ENCODE results near the gene KLHL26.

DNA sequence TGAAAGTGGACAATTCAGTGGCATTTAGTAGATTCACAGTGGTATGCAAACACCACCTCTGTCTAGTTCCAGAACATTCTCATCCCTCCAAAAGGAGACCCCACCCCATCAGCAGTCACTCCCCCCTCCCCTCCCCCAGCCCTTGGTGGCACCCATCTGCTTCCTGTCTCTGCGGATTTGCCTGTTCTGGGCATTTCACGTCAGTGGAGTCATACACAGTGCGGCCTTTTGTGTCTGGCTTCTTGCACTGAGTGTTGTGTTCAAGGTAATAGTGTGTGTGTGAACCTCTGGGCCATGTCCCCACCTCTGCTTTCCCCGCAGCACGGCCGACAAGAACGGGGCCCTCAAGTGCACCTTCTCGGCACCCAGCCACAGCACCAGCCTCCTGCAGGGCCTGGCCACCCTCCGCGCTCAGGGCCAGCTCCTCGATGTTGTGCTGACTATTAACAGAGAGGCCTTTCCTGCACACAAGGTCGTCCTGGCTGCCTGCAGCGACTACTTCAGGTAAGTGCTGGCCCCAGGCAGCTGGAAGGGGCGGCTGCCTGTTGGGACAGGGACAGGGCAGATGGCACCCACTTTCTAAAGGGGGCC is 27.2 kb downstream of the KLHL26 start:
- TF ChIP-seq EZH2 (IDR thresholded peaks at IDR 0.05; ENCODE audit: insufficient read depth, poor library complexity, severe bottlenecking) (no peak), EZH2phosphoT487 (IDR thresholded peaks at IDR 0.05; ENCODE audit: insufficient read depth, low read depth) (no peak)

Data from GM23248 (cell line).